Colonic mucosa (tissue), 4 donors: ENCODE results near the gene ASCC3. TPM values are rescaled to one million over a fixed set of nuclear protein-coding genes. Genes with fewer than 3 reads are reported as not detected.

Source experiments
- DNase-seq: peaks from one replicate; pipeline ENCODE4 v3.0.0-alpha.2; 2020
- H3K27ac ChIP-seq: fragments of 200-600 bp; one replicate; pipeline ENCODE4 v1.8.0; 2021
- H3K27me3 ChIP-seq: fragments of 200-600 bp; one replicate; pipeline ENCODE4 v1.8.0; 2021
- H3K36me3 ChIP-seq: fragments of 200-600 bp; one replicate; pipeline ENCODE4 v1.8.0; 2021
- H3K4me1 ChIP-seq: fragments of 200-600 bp; one replicate; pipeline ENCODE4 v1.8.0; 2021; ENCODE audit warnings: mild to moderate bottlenecking
- H3K4me3 ChIP-seq: fragments of 200-600 bp; one replicate; pipeline ENCODE4 v1.8.0; 2021
- H3K9ac ChIP-seq, 2 donors: one replicate each; pipeline ENCODE4 v1.7.0; 2013; ENCODE audit warnings: control low read depth in 2 of 2, low read depth in 2 of 2, low read length in 2 of 2
- H3K9me3 ChIP-seq: fragments of 200-600 bp; one replicate; pipeline ENCODE4 v1.8.0; 2021
- CTCF ChIP-seq: fragments of 200-600 bp; IDR thresholded peaks from one replicate; pipeline ENCODE4 v1.8.0; 2022; ENCODE audit warnings: antibody characterized with exemption, mild to moderate bottlenecking
- intact Hi-C: fragments of 100-400 bp; cut with DNase I; formaldehyde crosslinking; loops from one replicate; pipeline ENCODE4 v1.14.1; 2022
- total RNA-seq, 2 donors: library from RNA; stranded (reverse); fragmentation: NEBNext Ultra II Directional in 1 of 2; extraction: Animal tissue kit (Norgen Biotek cat#: 25700) in 1 of 2; gene quantifications; one replicate each; pipeline ENCODE4 v1.2.1, GENCODE V29; 2021
- donor health status: healthy.
- donor health status: DM: no; HTN: no; CAD: no.
- donor health status: DM: no; HTN: no; CAD: no.

The ASCC3 gene
- total RNA-seq, 2 donors from 2014 or later, result 33.7 to 41.9 TPM

GRCh38 chr6:100549406-100550167 lies 331.5 kb downstream of the ASCC3 start:
- Histone ChIP-seq H3K9ac (no peak overlapping the region), H3K27ac (no peak overlapping the region), H3K4me3 (no peak overlapping the region), H3K36me3 (no peaks in the 10 kb centered on the region), H3K4me1 (no peaks in the 10 kb centered on the region), H3K27me3 (no peaks in the 10 kb centered on the region), H3K9me3 (no peaks in the 10 kb centered on the region)
- intact Hi-C loops, result no loop called here
- DNase-seq, result no peak
- no peak for TF ChIP-seq CTCF

GRCh38 chr6:100538086-100538485 lies 343.0 kb downstream of the ASCC3 start:
- no peaks in the 10 kb centered on the region for H3K4me1 ChIP-seq
- no peaks in the 10 kb centered on the region for H3K27me3 ChIP-seq
- no peak overlapping the region for H3K9ac ChIP-seq
- H3K36me3 ChIP-seq, result no peaks in the 10 kb centered on the region
- no peak overlapping the region for H3K27ac ChIP-seq
- no peaks in the 10 kb centered on the region for H3K9me3 ChIP-seq
- TF ChIP-seq CTCF, result no peak
- intact Hi-C loops, result no loop called here
- H3K4me3 ChIP-seq, result no peak overlapping the region
- no peak for DNase-seq

DNA sequence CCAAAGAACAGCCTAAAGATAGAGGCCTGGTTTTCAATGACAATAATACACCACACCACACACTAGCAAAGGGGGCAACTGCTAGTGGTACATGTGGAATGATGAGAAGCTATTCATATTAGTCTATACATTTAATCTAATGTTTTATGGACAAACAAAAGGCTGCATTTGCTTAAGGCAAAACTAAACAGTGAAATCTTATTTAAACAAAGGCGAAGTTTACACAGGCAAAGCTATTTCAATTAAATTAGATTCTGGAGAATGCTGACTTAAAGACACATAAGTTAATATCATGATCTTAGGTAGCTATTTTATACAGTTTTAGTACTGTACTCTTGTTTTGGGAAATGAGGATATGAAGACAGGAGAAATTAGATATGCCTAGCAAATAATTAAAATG lies 362.5 kb downstream of the ASCC3 start:
- no peak for TF ChIP-seq CTCF
- no peak overlapping the region for H3K27ac ChIP-seq
- H3K36me3 ChIP-seq, result no peaks in the 10 kb centered on the region
- H3K9me3 ChIP-seq, result no peaks in the 10 kb centered on the region
- H3K4me3 ChIP-seq, result no peak overlapping the region
- DNase-seq, result no peak
- H3K9ac ChIP-seq, result no peak overlapping the region
- intact Hi-C loops, result no loop called here
- no peaks in the 10 kb centered on the region for H3K27me3 ChIP-seq
- no peaks in the 10 kb centered on the region for H3K4me1 ChIP-seq

- Histone ChIP-seq H3K27ac (no peak overlapping the region), H3K27me3 (no peaks in the 10 kb centered on the region), H3K4me3 (no peak overlapping the region), H3K36me3 (no peaks in the 10 kb centered on the region), H3K9me3 (no peaks in the 10 kb centered on the region), H3K4me1 (no peaks in the 10 kb centered on the region), H3K9ac (no peak overlapping the region)
- intact Hi-C loops, result no loop called here
- no peak for DNase-seq
- no peak for TF ChIP-seq CTCF
These were observed 363.5 kb downstream of the ASCC3 start for GRCh38 chr6:100517633-100518032.

DNA sequence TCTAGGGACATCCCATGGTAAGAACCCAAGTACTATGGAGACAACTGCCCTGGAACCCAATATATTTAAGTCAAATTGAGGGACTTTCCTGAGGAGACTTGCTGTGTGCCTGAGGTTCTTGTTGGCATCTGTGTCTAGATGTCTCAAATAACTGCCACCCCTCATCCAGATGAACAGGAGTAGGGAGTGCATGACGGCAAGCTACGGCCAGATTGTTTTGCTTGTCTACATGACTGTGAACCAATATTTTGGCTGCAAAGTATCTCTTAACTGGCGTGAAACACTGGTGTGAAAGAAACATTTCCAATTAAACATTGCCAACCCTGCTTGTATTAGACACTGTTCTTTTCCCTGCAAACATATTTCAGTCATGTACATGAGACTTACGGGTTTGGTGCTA lies 364.0 kb downstream of the ASCC3 start:
- Histone ChIP-seq H3K27ac (no peak overlapping the region), H3K27me3 (no peaks in the 10 kb centered on the region), H3K9me3 (no peaks in the 10 kb centered on the region), H3K4me3 (no peak overlapping the region), H3K4me1 (no peaks in the 10 kb centered on the region), H3K36me3 (no peaks in the 10 kb centered on the region), H3K9ac (no peak overlapping the region)
- no peak for TF ChIP-seq CTCF
- no peak for DNase-seq
- intact Hi-C loops, result no loop called here
